Measurements from ENCODE around the gene FRMPD4. TPM values are rescaled to one million over a fixed set of nuclear protein-coding genes. Genes with fewer than 3 reads are reported as not detected.

The FRMPD4 gene
- total RNA-seq, 1 experiment from 2014 or later = 1.4 TPM

DNA sequence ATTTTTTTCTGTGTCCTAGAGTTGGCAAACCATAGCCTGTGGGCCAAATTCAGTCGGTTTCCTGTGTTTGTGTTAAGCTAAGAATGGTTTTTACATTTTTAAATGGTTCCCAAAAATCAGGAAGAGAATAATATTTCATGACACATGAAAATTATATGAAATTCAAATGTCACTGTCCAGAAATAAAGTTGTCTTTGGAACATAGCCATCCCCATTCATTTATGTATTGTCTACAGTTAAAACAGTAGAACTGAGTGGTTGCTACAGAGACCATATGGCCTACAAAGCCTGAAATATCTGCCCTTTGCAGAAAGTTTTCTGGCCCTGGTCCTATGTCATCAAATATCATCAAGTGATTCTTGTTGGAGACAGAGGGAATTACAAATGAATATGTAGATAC, 15.5 kb downstream of the FRMPD4 start:
- CTCF ChIA-PET = no interaction called here
- Mint-ChIP-seq H3K4me1 (no peaks in the 10 kb centered on the region), H3K36me3 (no peaks in the 10 kb centered on the region), H3K4me3 (no peak overlapping the region), H3K27ac (no peak overlapping the region), H3K27me3 (ENCODE audit: low read depth) (no peaks in the 10 kb centered on the region), H3K9me3 (no peaks in the 10 kb centered on the region)
- POLR2A ChIA-PET = no interaction called here
- ATAC-seq (no peak), DNase-seq (ENCODE audit: low spot score) (no peak)
- TF ChIP-seq ZBTB21 (CRISPR knock-in tag; IDR thresholded peaks at IDR 0.05; ENCODE audit: borderline replicate concordance) (no peak), ESRRA (CRISPR knock-in tag; IDR thresholded peaks at IDR 0.05; ENCODE audit: borderline replicate concordance) (no peak), TP53 (CRISPR knock-in tag; IDR thresholded peaks at IDR 0.05) (no peak), NFYB (CRISPR knock-in tag; conservative IDR thresholded peaks at IDR 0.05; ENCODE audit: low read depth) (no peak)
- TF ChIP-seq, protein P1, sequence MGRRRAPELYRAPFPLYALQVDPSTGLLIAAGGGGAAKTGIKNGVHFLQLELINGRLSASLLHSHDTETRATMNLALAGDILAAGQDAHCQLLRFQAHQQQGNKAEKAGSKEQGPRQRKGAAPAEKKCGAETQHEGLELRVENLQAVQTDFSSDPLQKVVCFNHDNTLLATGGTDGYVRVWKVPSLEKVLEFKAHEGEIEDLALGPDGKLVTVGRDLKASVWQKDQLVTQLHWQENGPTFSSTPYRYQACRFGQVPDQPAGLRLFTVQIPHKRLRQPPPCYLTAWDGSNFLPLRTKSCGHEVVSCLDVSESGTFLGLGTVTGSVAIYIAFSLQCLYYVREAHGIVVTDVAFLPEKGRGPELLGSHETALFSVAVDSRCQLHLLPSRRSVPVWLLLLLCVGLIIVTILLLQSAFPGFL (CRISPR knock-in tag; IDR thresholded peaks at IDR 0.05; ENCODE audit: borderline replicate concordance) = no peak
- TF ChIP-seq, protein P2, sequence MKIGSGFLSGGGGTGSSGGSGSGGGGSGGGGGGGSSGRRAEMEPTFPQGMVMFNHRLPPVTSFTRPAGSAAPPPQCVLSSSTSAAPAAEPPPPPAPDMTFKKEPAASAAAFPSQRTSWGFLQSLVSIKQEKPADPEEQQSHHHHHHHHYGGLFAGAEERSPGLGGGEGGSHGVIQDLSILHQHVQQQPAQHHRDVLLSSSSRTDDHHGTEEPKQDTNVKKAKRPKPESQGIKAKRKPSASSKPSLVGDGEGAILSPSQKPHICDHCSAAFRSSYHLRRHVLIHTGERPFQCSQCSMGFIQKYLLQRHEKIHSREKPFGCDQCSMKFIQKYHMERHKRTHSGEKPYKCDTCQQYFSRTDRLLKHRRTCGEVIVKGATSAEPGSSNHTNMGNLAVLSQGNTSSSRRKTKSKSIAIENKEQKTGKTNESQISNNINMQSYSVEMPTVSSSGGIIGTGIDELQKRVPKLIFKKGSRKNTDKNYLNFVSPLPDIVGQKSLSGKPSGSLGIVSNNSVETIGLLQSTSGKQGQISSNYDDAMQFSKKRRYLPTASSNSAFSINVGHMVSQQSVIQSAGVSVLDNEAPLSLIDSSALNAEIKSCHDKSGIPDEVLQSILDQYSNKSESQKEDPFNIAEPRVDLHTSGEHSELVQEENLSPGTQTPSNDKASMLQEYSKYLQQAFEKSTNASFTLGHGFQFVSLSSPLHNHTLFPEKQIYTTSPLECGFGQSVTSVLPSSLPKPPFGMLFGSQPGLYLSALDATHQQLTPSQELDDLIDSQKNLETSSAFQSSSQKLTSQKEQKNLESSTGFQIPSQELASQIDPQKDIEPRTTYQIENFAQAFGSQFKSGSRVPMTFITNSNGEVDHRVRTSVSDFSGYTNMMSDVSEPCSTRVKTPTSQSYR (CRISPR knock-in tag; IDR thresholded peaks at IDR 0.05) = no peak
- TF ChIP-seq, protein P3, sequence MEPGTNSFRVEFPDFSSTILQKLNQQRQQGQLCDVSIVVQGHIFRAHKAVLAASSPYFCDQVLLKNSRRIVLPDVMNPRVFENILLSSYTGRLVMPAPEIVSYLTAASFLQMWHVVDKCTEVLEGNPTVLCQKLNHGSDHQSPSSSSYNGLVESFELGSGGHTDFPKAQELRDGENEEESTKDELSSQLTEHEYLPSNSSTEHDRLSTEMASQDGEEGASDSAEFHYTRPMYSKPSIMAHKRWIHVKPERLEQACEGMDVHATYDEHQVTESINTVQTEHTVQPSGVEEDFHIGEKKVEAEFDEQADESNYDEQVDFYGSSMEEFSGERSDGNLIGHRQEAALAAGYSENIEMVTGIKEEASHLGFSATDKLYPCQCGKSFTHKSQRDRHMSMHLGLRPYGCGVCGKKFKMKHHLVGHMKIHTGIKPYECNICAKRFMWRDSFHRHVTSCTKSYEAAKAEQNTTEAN (CRISPR knock-in tag; IDR thresholded peaks at IDR 0.05) = no peak
- TF ChIP-seq, protein P4, sequence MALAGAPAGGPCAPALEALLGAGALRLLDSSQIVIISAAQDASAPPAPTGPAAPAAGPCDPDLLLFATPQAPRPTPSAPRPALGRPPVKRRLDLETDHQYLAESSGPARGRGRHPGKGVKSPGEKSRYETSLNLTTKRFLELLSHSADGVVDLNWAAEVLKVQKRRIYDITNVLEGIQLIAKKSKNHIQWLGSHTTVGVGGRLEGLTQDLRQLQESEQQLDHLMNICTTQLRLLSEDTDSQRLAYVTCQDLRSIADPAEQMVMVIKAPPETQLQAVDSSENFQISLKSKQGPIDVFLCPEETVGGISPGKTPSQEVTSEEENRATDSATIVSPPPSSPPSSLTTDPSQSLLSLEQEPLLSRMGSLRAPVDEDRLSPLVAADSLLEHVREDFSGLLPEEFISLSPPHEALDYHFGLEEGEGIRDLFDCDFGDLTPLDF (CRISPR knock-in tag; IDR thresholded peaks at IDR 0.05) = no peak
- TF ChIP-seq, protein P5, sequence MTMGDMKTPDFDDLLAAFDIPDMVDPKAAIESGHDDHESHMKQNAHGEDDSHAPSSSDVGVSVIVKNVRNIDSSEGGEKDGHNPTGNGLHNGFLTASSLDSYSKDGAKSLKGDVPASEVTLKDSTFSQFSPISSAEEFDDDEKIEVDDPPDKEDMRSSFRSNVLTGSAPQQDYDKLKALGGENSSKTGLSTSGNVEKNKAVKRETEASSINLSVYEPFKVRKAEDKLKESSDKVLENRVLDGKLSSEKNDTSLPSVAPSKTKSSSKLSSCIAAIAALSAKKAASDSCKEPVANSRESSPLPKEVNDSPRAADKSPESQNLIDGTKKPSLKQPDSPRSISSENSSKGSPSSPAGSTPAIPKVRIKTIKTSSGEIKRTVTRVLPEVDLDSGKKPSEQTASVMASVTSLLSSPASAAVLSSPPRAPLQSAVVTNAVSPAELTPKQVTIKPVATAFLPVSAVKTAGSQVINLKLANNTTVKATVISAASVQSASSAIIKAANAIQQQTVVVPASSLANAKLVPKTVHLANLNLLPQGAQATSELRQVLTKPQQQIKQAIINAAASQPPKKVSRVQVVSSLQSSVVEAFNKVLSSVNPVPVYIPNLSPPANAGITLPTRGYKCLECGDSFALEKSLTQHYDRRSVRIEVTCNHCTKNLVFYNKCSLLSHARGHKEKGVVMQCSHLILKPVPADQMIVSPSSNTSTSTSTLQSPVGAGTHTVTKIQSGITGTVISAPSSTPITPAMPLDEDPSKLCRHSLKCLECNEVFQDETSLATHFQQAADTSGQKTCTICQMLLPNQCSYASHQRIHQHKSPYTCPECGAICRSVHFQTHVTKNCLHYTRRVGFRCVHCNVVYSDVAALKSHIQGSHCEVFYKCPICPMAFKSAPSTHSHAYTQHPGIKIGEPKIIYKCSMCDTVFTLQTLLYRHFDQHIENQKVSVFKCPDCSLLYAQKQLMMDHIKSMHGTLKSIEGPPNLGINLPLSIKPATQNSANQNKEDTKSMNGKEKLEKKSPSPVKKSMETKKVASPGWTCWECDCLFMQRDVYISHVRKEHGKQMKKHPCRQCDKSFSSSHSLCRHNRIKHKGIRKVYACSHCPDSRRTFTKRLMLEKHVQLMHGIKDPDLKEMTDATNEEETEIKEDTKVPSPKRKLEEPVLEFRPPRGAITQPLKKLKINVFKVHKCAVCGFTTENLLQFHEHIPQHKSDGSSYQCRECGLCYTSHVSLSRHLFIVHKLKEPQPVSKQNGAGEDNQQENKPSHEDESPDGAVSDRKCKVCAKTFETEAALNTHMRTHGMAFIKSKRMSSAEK (CRISPR knock-in tag; IDR thresholded peaks at IDR 0.05; ENCODE audit: borderline replicate concordance) = no peak

DNA sequence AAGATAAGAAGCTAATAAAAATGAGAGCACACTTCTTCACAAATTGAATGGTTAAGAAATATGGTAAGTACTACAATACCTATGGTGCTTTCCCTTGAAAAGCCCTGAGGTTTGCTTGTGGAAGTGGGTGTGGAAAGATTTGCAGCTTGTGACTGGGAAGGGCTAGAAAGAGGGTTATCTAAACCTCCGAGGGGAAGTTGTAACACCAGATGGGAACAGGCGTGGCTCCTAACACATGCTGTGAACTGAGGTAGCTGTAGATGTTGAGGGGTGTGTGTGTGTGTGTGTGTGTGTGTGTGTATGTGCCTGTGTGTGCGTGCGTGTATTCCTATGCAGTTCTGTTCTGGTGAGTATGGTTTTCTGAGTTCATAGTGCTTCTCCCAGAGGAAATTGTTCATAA, 21.5 kb downstream of the FRMPD4 start:
- no peak overlapping the region for H3K27ac Mint-ChIP-seq
- DNase-seq (ENCODE audit: low spot score) (no peak), ATAC-seq (no peak)
- H3K4me3 Mint-ChIP-seq = no peak overlapping the region
- ChIA-PET CTCF (no interaction called here), POLR2A (no interaction called here)
- no peak for TF ChIP-seq ATF1 (CRISPR knock-in tag; IDR thresholded peaks at IDR 0.05)
- TF ChIP-seq, protein P6, sequence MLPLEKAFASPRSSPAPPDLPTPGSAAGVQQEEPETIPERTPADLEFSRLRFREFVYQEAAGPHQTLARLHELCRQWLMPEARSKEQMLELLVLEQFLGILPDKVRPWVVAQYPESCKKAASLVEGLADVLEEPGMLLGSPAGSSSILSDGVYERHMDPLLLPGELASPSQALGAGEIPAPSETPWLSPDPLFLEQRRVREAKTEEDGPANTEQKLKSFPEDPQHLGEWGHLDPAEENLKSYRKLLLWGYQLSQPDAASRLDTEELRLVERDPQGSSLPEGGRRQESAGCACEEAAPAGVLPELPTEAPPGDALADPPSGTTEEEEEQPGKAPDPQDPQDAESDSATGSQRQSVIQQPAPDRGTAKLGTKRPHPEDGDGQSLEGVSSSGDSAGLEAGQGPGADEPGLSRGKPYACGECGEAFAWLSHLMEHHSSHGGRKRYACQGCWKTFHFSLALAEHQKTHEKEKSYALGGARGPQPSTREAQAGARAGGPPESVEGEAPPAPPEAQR (CRISPR knock-in tag; IDR thresholded peaks at IDR 0.05) = no peak
- no peaks in the 10 kb centered on the region for H3K36me3 Mint-ChIP-seq
- H3K9me3 Mint-ChIP-seq = no peaks in the 10 kb centered on the region
- peaks cover 6% of the 10 kb centered on the region for H3K4me1 Mint-ChIP-seq
- H3K27me3 Mint-ChIP-seq (ENCODE audit: low read depth) = no peaks in the 10 kb centered on the region

Measured in WTC11 (cell line).